ENCODE data around the gene PIGM. TPM values are rescaled to one million over a fixed set of nuclear protein-coding genes. Genes with fewer than 3 reads are reported as not detected.
"Not testable (repeated sequence)": the region's sequence is repeated elsewhere in the genome, so short reads cannot be mapped to it uniquely, and the experiment has no call there.

Gene PIGM
- total RNA-seq, 8 experiments from 2014 or later: 5.5 to 12.3 (median 10.3) TPM

DNA sequence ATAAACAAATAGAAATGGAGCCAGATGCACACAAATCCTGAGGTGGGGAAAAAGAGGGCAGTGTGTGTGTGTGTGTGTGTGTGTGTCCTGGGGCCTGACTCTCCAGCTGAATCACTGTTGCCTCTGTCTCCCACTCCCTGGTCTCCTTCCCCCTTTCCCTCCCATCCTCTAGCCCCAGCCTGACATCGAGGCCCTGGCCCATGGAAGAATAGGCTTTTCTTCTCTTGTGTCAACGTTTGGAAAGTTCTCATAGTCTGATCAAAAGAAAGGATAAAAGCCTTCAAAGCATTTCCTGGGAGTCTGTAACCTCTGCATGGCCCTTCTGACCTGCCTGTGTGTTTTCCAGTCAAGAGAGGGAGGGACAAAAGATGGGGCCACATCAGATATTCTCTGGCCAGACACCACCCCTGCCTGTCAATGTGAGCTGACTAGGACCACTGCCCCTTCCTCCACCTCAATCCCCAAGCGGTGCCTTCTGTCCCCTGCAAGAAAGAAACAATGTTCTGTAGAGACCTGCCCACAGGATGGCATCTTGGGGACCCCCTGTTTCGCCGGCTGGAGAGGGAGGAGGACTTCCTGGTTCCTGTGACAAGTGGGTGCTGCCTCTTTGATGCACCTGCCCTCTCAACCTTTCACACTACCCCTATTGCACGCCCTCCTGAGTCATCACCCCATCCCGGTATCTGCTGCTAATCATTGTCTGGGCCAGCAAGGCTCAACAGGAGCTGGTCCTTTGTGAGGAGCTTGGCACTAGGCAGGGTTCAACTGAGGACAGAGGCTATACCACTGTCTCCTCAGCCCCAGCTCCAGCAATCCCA, 22.0 kb upstream of the PIGM start:
- WGBS, 10 experiments: 0 to 48% (median 31%) methylated on average over 1 to 7 of the region's 7 CpGs; no CpG with 5 or more reads in 1 of the 10 experiments
- in situ Hi-C loops (cut with MboI; ENCODE audit: low pct_unique_long_range_greater_than_20kb in 2 of 9, low sequenced_read_pairs in 9 of 9, unreplicated experiment in 9 of 9): no loop called here
- H3K4me3 ChIP-seq: no peak overlapping the region
- no peak overlapping the region for H3K27ac ChIP-seq
- no peak for ATAC-seq (replicated peaks in 6 of 8)
- peaks cover 12 to 22% of the 10 kb centered on the region in 2 donors for H3K4me1 ChIP-seq (replicated peaks in 1 of 2)

DNA sequence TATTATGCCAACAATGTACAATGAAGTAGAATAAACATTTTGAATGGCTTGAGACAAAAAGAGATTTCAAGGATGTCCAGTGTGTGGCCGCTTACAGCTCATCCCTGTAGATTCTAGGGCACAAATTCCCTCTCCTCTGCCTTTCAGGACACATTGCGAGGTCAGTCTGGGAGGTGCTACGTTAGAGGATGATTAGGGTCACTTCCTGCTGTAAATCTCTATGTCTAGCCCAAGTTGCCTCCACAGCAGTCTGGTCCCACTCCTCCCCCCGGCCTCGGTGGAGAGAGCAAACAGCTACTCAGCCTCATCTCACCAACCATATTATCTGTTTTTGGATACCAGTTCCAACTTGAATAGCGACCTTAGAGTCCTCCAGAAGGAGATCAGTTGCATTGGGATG, 21.1 kb upstream of the PIGM start:
- in situ Hi-C loops (cut with MboI; ENCODE audit: low pct_unique_long_range_greater_than_20kb in 2 of 9, low sequenced_read_pairs in 9 of 9, unreplicated experiment in 9 of 9): no loop called here
- no peak overlapping the region for H3K4me3 ChIP-seq
- ATAC-seq (replicated peaks in 6 of 8): peak in 1 of 8 experiments; percentile 52
- WGBS, 10 experiments: 20 to 76% (median 40%) methylated on average over 2 to 6 of the region's 6 CpGs
- H3K27ac ChIP-seq: no peak overlapping the region
- peaks cover 18 to 29% of the 10 kb centered on the region in 2 donors for H3K4me1 ChIP-seq (replicated peaks in 1 of 2)

DNA sequence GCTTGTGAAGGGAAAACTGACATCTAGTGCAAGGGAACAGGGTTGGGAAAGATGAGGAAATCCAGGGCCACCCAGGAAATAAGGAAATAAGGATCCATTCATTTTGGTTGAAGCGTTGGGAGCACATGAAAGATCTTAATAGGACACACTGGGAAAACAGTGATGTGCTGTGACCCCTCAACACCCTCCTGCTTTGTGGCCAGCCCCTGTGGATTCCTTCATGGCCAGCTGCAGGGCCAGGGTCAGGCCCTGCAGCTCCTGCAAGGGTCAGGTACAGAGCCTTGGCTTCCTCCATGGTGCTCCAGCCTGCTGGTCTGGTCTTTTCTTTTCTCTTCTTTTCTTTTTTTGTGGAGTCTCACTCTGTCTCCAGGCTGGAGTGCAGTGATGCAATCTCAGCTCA, 18.8 kb upstream of the PIGM start:
- Histone ChIP-seq H3K4me3 (no peak overlapping the region), H3K27ac (no peak overlapping the region), H3K4me1 (replicated peaks in 1 of 2) (peaks cover 18 to 43% of the 10 kb centered on the region in 2 donors)
- ATAC-seq (replicated peaks in 6 of 8): no peak
- in situ Hi-C loops (cut with MboI; ENCODE audit: low pct_unique_long_range_greater_than_20kb in 2 of 9, low sequenced_read_pairs in 9 of 9, unreplicated experiment in 9 of 9): no loop called here
- WGBS, 10 experiments: 0 to 92% (median 80%) methylated on average over 1 of the region's 1 CpG; no CpG with 5 or more reads in 3 of the 10 experiments

DNA sequence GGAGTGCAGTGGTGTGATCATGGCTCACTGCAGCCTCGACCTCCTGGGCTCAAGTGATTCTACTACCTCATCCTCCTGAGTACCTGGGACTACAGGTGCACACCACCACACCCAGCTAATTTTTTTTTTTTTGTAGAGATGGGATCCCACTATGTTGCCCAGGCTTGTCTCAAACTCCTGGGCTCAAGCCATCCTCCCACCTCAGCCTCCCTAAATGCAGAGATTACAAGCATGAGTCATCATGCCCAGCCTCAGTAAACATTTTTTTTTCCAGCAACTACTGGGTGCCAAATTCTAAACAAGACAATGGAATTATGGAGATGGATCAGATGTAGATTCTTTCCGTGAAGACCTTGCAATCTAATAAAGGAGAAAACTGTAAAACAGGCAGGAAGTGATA, 18.4 kb upstream of the PIGM start:
- ATAC-seq (replicated peaks in 6 of 8); in situ Hi-C loops (cut with MboI; ENCODE audit: low pct_unique_long_range_greater_than_20kb in 2 of 9, low sequenced_read_pairs in 9 of 9, unreplicated experiment in 9 of 9); H3K27ac ChIP-seq; H3K4me3 ChIP-seq: not testable (repeated sequence)
- H3K4me1 ChIP-seq (replicated peaks in 1 of 2): peaks cover 18 to 43% of the 10 kb centered on the region in 2 donors
- WGBS, 10 experiments: 0 to 91% (median 80%) methylated on average over 1 to 2 of the region's 2 CpGs; no CpG with 5 or more reads in 3 of the 10 experiments

DNA sequence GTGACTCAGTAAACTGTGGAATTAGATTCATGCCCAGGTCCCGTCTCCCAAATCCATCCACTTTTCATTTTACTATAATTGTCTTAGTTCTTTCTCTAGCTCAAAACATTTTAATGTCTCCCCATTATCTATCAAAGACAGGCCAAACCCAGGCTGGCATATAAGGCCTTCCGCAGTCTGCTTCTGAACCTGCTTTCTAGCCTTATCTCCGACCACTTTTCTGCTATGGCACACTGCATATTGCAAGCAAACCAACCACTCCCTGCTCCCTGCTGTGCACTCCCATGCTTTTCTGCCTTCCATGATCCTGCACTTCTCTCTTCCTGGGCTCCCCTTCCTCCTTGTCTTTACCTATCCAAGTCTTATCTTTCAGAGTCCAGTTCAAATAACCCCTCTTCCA, 17.3 kb upstream of the PIGM start:
- WGBS, 10 experiments: 20 to 90% (median 86%) methylated on average over 1 to 3 of the region's 3 CpGs; no CpG with 5 or more reads in 3 of the 10 experiments
- no peak overlapping the region for H3K27ac ChIP-seq
- no peak overlapping the region for H3K4me3 ChIP-seq
- ATAC-seq (replicated peaks in 6 of 8): no peak
- H3K4me1 ChIP-seq (replicated peaks in 1 of 2): peaks cover 18 to 38% of the 10 kb centered on the region in 2 donors
- in situ Hi-C loops (cut with MboI; ENCODE audit: low pct_unique_long_range_greater_than_20kb in 2 of 9, low sequenced_read_pairs in 9 of 9, unreplicated experiment in 9 of 9): no loop called here

DNA sequence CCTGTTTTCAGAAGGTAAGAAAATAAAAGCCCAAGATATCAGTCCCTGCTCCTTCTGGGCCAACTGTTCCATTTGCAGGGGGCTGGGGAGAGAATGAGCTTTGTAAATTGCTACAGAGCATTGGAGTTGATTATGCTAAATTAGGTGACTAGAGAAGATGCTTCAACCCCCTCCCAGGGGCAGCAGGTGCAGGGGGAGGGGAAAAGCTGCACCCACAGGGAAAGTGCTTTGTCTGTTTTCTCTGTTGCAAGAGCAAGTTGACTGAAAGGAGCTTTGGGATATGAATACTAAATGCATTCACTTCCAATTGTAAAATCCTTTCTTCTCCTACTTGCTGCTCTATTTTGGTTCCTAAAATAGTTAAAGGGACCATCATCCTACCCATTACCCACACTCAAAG, 16.5 kb upstream of the PIGM start:
- H3K4me3 ChIP-seq: no peak overlapping the region
- peak overlapping the region; percentile 6 to 10 for H3K27ac ChIP-seq
- in situ Hi-C loops (cut with MboI; ENCODE audit: low pct_unique_long_range_greater_than_20kb in 2 of 9, low sequenced_read_pairs in 9 of 9, unreplicated experiment in 9 of 9): no loop called here
- peak in 4 of 8 experiments; percentile 32 to 57 (median 54) for ATAC-seq (replicated peaks in 6 of 8)
- peaks cover 15 to 31% of the 10 kb centered on the region in 2 donors for H3K4me1 ChIP-seq (replicated peaks in 1 of 2)

DNA sequence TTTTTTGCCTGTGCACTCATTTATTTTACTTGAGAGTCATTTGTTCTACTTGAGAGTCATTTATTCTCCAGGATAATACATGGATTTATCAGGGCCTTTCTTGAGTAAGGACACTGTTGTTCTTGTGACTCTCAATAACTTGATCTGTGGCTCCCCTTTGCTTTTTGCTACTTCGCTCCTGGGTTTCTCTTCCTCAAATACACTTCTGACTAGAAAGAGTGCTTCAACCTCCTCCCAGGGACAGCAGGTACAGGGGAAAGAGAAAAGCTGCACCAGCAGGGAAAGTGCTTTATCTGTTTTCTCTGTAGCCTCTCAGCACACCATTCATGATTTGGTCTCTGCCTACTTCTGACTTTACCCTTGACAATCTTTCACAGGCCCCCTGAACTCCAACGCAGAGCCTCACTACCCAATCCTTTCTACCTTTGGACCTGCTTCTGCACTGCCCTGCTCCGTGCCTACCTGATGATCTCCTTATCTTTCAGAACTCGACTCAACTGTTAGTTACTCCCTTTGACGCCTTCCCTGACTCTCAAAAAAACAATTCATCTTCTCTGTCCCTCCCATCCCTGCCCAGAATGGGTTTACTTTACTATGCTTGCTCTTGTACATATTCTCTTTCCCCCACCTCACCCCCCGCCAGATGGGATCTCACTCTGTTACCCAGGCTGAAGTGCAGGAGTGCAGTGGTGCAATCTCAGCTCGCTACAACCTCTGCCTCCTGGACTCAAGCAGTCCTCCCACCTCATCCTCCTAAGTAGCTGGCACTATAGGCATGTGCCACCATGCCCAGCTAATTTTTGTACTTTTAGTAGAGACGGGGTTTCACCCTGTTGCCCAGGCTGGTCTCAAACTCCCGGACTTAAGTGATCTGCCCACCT, 15.6 kb upstream of the PIGM start:
- H3K27ac ChIP-seq: no peak overlapping the region
- peaks cover 8 to 27% of the 10 kb centered on the region in 2 donors for H3K4me1 ChIP-seq (replicated peaks in 1 of 2)
- 43 to 100% (median 87%) methylated on average over 1 to 8 of the region's 9 CpGs for WGBS, 10 experiments
- in situ Hi-C loops (cut with MboI; ENCODE audit: low pct_unique_long_range_greater_than_20kb in 2 of 9, low sequenced_read_pairs in 9 of 9, unreplicated experiment in 9 of 9): no loop called here
- ATAC-seq (replicated peaks in 6 of 8): peak in 1 of 8 experiments; percentile 20
- no peak overlapping the region for H3K4me3 ChIP-seq

DNA sequence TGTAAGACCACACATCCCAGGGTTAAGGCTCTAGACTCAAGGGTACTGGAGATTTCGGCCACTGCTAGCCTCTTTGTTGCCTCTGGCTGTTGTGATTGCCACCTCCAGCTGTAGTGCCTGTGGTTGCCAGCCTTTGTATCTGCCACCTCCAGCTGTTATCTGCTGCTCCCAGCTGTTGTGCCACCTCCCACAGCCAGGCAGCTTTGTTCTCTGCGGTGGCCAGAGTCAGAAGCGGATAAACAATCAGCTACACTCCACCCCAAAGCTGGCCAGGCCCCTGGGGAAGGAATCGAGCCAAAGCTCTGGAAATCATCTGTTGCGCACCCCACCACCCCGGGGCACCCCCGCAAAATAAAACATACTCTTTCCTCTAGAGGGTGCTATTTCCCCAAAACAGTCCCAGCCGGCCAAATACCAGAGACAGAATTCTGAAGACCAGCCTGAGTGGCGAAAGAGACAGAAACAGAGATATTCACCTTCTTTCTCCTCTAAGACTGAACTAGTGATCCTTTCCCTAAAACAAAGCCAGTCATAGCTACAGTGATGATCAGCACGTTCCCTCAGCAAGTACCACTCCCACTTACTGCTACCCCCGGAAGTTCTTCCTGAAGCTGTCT, 14.8 kb upstream of the PIGM start:
- in situ Hi-C loops (cut with MboI; ENCODE audit: low pct_unique_long_range_greater_than_20kb in 2 of 9, low sequenced_read_pairs in 9 of 9, unreplicated experiment in 9 of 9): no loop called here
- Histone ChIP-seq H3K4me3 (no peak overlapping the region), H3K4me1 (replicated peaks in 1 of 2) (peaks cover 8 to 27% of the 10 kb centered on the region in 2 donors), H3K27ac (no peak overlapping the region)
- 0 to 39% (median 15%) methylated on average over 2 to 8 of the region's 11 CpGs; no CpG with 5 or more reads in 2 of the 10 experiments for WGBS, 10 experiments
- ATAC-seq (replicated peaks in 6 of 8): peak; percentile 61 to 94 (median 82)

DNA sequence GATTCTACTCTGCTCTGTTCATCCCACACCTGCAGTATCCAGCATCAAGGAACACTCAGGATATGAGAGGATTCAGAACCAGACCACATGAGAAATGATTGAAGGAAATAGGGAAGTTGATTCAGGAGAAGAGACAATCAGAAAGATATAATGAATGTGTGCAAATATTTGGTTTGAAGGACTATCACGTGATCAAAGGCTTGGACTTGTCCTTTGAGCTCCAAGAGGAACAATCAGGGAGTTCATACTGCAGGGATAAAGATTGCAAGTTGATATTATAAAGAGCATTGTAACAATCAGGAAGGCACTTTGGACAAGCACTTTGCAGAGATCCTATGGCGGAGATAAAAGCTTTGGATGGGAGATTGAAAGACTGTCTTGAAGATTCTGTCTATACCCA, 13.9 kb upstream of the PIGM start:
- Histone ChIP-seq H3K27ac (no peak overlapping the region), H3K4me3 (no peak overlapping the region), H3K4me1 (replicated peaks in 1 of 2) (peaks cover 8 to 27% of the 10 kb centered on the region in 2 donors)
- 0 to 86% (median 64%) methylated on average over 1 to 2 of the region's 2 CpGs; no CpG with 5 or more reads in 3 of the 10 experiments for WGBS, 10 experiments
- no peak for ATAC-seq (replicated peaks in 6 of 8)
- in situ Hi-C loops (cut with MboI; ENCODE audit: low pct_unique_long_range_greater_than_20kb in 2 of 9, low sequenced_read_pairs in 9 of 9, unreplicated experiment in 9 of 9): no loop called here

DNA sequence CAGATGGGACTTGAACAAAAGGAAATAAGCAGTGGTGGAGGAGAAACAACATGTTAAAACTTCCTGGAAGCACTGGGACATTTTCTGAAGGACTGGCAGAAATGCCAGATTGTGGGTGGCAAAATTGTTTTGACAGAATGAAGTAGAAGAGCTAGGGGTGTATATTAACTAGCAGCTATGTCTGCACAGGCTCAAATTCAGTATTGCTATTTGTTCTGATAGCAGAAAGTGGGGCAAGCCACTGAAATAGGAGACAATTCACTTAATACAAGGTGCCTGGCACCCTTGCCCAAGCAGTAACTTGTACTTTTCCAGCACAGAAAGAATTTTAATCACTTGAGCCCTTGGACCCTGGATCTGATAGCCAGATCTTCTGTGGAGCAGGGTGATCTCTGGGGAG, 11.8 kb upstream of the PIGM start:
- Histone ChIP-seq H3K4me1 (replicated peaks in 1 of 2) (peaks cover 4 to 19% of the 10 kb centered on the region in 2 donors), H3K4me3 (no peak overlapping the region), H3K27ac (no peak overlapping the region)
- in situ Hi-C loops (cut with MboI; ENCODE audit: low pct_unique_long_range_greater_than_20kb in 2 of 9, low sequenced_read_pairs in 9 of 9, unreplicated experiment in 9 of 9): no loop called here
- ATAC-seq (replicated peaks in 6 of 8): no peak

DNA sequence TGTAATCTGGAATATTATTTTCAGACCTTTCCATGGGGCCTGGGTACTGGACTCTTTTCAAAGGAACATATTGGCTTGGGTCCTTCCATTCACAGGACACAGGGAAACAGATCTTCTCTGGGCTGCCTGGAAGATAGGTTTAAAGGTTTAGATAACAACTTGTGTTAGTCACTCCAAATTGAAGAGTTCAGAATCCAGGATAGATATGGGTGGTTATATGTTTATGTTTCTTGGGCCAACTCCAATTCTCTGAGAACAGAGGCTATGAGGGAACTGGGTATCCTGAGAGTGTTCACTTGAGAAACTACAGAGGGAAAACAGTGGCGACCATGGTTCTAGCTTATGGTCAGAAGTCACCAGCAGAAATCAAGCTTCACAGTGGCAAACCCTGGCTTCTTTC, 8.7 kb upstream of the PIGM start:
- no peak overlapping the region for H3K4me3 ChIP-seq
- 0 to 100% (median 90%) methylated on average over 1 of the region's 1 CpG; no CpG with 5 or more reads in 5 of the 10 experiments for WGBS, 10 experiments
- H3K27ac ChIP-seq: no peak overlapping the region
- in situ Hi-C loops (cut with MboI; ENCODE audit: low pct_unique_long_range_greater_than_20kb in 2 of 9, low sequenced_read_pairs in 9 of 9, unreplicated experiment in 9 of 9): no loop called here
- no peaks in the 10 kb centered on the region for H3K4me1 ChIP-seq (replicated peaks in 1 of 2)
- no peak for ATAC-seq (replicated peaks in 6 of 8)

DNA sequence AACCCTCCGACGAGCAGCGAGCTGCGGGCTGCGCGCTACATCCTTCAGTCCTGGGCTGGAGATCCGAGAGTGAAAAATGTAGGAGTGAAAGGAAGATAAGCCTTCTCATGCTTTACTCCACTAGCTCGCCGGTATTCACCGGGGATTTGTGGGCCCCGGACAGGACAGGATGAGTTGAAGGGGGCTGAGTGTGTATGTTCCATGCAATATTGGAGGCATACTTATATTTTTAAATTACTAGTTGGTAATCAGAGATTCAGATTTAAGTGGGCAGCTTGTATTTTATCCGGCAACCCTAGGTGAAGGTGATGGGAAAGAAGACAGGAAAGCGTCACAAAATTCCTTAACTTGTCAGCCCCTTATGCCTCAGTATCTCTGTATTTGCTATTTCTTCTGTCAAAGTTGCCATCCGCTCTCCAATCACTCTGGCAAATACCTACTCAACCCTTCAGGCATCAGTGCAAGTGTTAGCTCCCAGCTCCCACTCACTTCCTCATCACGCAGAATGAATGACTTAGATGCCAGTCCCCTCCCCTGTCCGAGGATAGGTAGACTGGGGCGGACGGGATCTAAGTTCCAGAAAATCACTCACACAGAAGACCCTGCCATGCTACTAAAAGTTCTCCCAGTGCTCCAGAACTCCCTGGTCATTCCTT, 503 bp upstream of the PIGM start:
- WGBS, 10 experiments: 0 to 7% (median 4%) methylated on average over 1 to 18 of the region's 18 CpGs
- peak overlapping the region; percentile 47 to 80 (median 61) for H3K4me3 ChIP-seq
- H3K4me1 ChIP-seq (replicated peaks in 1 of 2): peaks cover 10 to 34% of the 10 kb centered on the region in 2 donors
- in situ Hi-C loops (cut with MboI; ENCODE audit: low pct_unique_long_range_greater_than_20kb in 2 of 9, low sequenced_read_pairs in 9 of 9, unreplicated experiment in 9 of 9): no loop called here
- peak in 4 of 8 experiments; percentile 2 to 62 (median 58) for ATAC-seq (replicated peaks in 6 of 8)
- H3K27ac ChIP-seq: peak overlapping the region; percentile 55 to 61
